GM21381 (cell line): ENCODE results near the gene CEBPG.

Source experiments
- ATAC-seq: cut with Tn5 transposase; IDR thresholded peaks from one replicate; pipeline ENCODE4 v1.9.1; 2021; ENCODE audit warnings: mild to moderate bottlenecking, moderate library complexity; ENCODE audit not compliant: unreplicated experiment

Gene CEBPG

GRCh38 chr19:33349319-33350289, 23.9 kb upstream of the CEBPG start:
- ATAC-seq = no peak

GRCh38 chr19:33350538-33351309, 22.8 kb upstream of the CEBPG start:
- ATAC-seq = no peak

GRCh38 chr19:33355535-33355934, 18.0 kb upstream of the CEBPG start:
- ATAC-seq = no peak

GRCh38 chr19:33357556-33357955, 16.0 kb upstream of the CEBPG start:
- ATAC-seq = no peak

- no peak for ATAC-seq
Measured at GRCh38 chr19:33358408-33358807, 15.1 kb upstream of the CEBPG start.

GRCh38 chr19:33359581-33359980, 13.9 kb upstream of the CEBPG start:
- no peak for ATAC-seq

DNA sequence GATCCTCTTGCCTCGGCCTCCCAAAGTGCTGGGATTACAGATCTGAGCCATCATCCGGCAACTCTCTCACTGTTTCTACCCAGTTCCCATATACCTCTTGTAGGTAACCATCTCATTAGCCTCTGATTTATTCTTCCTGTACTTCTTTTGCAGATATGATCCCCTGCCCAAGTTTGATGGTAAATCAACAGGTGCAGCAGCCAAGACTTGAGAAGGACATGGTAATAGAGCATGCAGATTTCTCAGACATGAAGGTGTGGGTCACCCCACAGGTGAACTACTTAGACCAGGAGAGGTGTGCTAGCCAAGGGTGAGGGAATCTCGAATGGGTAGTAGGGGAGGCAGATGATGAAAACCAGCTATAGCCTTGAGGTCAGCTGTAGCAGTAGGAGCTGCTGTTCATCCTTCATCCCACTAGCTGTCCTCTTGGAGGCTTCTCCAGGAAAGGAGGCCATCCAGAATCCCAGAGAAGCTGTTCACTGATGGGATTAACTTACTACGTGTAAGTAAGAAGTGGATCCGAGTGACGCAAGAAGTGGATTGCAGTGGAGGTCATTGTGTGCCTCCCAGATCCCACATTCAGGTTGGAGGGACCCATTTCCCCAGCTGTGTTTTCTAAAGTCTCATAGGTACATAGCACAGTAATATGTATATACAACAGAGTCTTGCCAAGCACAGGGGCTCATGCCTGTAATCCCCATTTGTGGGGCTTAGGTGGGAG, 10.8 kb upstream of the CEBPG start:
- ATAC-seq = no peak

GRCh38 chr19:33363476-33363875, 10.0 kb upstream of the CEBPG start:
- no peak for ATAC-seq

GRCh38 chr19:33365691-33366090, 7.8 kb upstream of the CEBPG start:
- ATAC-seq = no peak

- no peak for ATAC-seq
Measured at GRCh38 chr19:33366127-33366526, 7.4 kb upstream of the CEBPG start.

DNA sequence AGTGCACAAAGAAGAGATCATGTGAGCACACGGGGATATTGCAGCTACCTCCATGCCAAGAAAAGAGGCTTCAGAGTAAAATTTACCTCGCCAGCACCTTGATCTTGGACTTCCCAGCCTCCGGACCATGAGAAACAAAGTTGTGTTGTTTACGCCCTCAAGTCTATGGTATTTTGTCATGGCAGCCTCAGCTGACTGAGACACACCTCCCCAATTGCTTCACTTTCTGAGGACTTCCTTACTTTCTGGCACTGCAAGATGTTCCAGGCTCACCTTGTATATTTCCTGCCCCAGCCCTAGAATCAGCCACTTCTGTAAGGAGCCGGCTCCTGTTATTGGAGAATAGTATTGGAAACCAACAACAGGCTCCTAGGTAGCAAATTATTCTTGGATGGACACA, 6.6 kb upstream of the CEBPG start:
- ATAC-seq = no peak

GRCh38 chr19:33368074-33368864, 5.2 kb upstream of the CEBPG start:
- ATAC-seq = no peak

- no peak for ATAC-seq
Measured at GRCh38 chr19:33370783-33371182, 2.7 kb upstream of the CEBPG start.

GRCh38 chr19:33374236-33374714, 766 bp downstream of the CEBPG start:
- ATAC-seq = no peak

GRCh38 chr19:33375156-33375836, 1.8 kb downstream of the CEBPG start:
- no peak for ATAC-seq

GRCh38 chr19:33375837-33376159, 2.3 kb downstream of the CEBPG start:
- no peak for ATAC-seq

- ATAC-seq = no peak
Measured at GRCh38 chr19:33376423-33376822, 2.9 kb downstream of the CEBPG start.

DNA sequence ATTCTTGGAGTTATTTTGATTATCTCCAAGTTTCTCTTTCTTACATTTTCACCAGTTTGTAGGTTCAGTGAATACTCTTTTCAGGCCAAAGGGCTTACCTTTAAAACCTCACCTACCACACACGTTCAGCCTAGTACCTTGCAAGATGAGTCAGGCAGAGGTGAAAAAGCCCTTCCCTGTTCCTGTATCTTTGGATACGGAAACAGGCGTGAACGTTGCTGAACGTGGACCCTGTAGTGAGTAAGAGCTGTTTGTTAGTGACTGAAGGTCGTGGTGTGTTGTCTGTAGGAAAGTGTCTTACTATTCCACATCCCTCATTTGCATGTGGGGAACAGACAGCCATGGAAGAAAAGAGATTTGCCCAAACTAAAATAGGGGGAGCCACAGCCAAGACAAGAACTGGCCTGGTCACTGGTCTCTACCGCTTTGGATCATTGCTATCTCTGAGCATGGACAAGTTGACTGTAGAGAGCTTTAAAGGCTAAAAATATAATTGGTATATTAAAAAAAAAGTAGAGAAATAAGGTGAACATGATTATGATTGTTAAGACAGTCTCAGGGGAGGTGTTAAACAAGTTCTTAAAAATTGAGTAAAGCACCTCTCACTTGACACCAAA, 3.5 kb downstream of the CEBPG start:
- ATAC-seq = no peak
